WERI-Rb-1 (cell line): ENCODE data around the gene PTEN.
A peak's percentile ranks its signal among the peaks of the same experiment; 100 is the strongest.
"Not testable (repeated sequence)": the region's sequence is repeated elsewhere in the genome, so short reads cannot be mapped to it uniquely, and the experiment has no call there.

Experiments
- DNase-seq: peaks from one replicate; pipeline ENCODE4 v3.0.0-alpha.2; 2020
- H3K27ac ChIP-seq: fragments of 250-450 bp; sonication (Bioruptor Pico); 2 replicates; pipeline ENCODE4 v1.5.1; 2020; ENCODE audit warnings: mild to moderate bottlenecking, moderate library complexity
- H3K27me3 ChIP-seq: fragments of 250-450 bp; sonication (Bioruptor Pico); 2 replicates; pipeline ENCODE4 v1.5.1; 2021; ENCODE audit warnings: mild to moderate bottlenecking, low read depth, moderate library complexity; ENCODE audit not compliant: insufficient read depth, severe bottlenecking
- H3K36me3 ChIP-seq: fragments of 250-450 bp; sonication (Bioruptor Pico); 2 replicates; pipeline ENCODE4 v1.5.1; 2020; ENCODE audit warnings: mild to moderate bottlenecking, moderate library complexity
- H3K4me3 ChIP-seq: 2 replicates; pipeline ENCODE4 v1.5.1; 2011; ENCODE audit warnings: low read depth, mild to moderate bottlenecking, control low read depth, low read length
- H3K9me3 ChIP-seq: fragments of 250-450 bp; sonication (Bioruptor Pico); 2 replicates; pipeline ENCODE4 v1.5.1; 2021; ENCODE audit warnings: mild to moderate bottlenecking, moderate library complexity; ENCODE audit not compliant: severe bottlenecking
- CTCF ChIP-seq: IDR thresholded peaks from 2 replicates; pipeline ENCODE4 v1.5.1; 2011; ENCODE audit warnings: low read depth, mild to moderate bottlenecking, control low read depth, inconsistent platforms, low read length

PTEN gene

GRCh38 chr10:87843714-87844113 is 19.7 kb upstream of the PTEN start:
- Histone ChIP-seq H3K9me3 (no peaks in the 10 kb centered on the region), H3K27me3 (no peaks in the 10 kb centered on the region), H3K36me3 (no peaks in the 10 kb centered on the region), H3K27ac (peak overlapping the region; percentile 30; the same call in 1 of the 2 replicates), H3K4me3 (no peak overlapping the region)
- TF ChIP-seq CTCF = no peak
- DNase-seq = no peak

GRCh38 chr10:87844837-87845623 is 18.4 kb upstream of the PTEN start:
- no peak overlapping the region for H3K27ac ChIP-seq
- no peaks in the 10 kb centered on the region for H3K9me3 ChIP-seq
- no peaks in the 10 kb centered on the region for H3K36me3 ChIP-seq
- H3K4me3 ChIP-seq = no peak overlapping the region
- DNase-seq = no peak
- no peaks in the 10 kb centered on the region for H3K27me3 ChIP-seq
- no peak for TF ChIP-seq CTCF

- no peak for TF ChIP-seq CTCF
- Histone ChIP-seq H3K27me3 (no peaks in the 10 kb centered on the region), H3K27ac (no peak overlapping the region), H3K9me3 (no peaks in the 10 kb centered on the region), H3K4me3 (no peak overlapping the region), H3K36me3 (no peaks in the 10 kb centered on the region)
- no peak for DNase-seq
Observed at GRCh38 chr10:87845624-87845998, 17.8 kb upstream of the PTEN start.

- no peak overlapping the region for H3K4me3 ChIP-seq
- no peaks in the 10 kb centered on the region for H3K27me3 ChIP-seq
- H3K9me3 ChIP-seq = no peaks in the 10 kb centered on the region
- no peak for TF ChIP-seq CTCF
- H3K36me3 ChIP-seq = no peaks in the 10 kb centered on the region
- no peak overlapping the region for H3K27ac ChIP-seq
- DNase-seq = no peak
Observed at GRCh38 chr10:87846023-87846422, 17.4 kb upstream of the PTEN start.

- H3K9me3 ChIP-seq, H3K27me3 ChIP-seq, H3K27ac ChIP-seq, H3K36me3 ChIP-seq, H3K4me3 ChIP-seq, DNase-seq: not testable (repeated sequence)
Observed at GRCh38 chr10:87846711-87847110, 16.7 kb upstream of the PTEN start.

GRCh38 chr10:87847550-87847949 is 15.9 kb upstream of the PTEN start:
- DNase-seq = no peak
- no peaks in the 10 kb centered on the region for H3K36me3 ChIP-seq
- H3K4me3 ChIP-seq = no peak overlapping the region
- no peaks in the 10 kb centered on the region for H3K27me3 ChIP-seq
- no peaks in the 10 kb centered on the region for H3K9me3 ChIP-seq
- no peak for TF ChIP-seq CTCF
- no peak overlapping the region for H3K27ac ChIP-seq
